GM10266 (cell line): ENCODE data around the gene NHERF2.
A peak's percentile ranks its signal among the peaks of the same experiment; 100 is the strongest.

Source experiments
- DNase-seq: peaks from one replicate; pipeline ENCODE4 v3.0.0; 2012; ENCODE audit errors: extremely low spot score
- TF ChIP-seq, protein P1 (sequence below): IDR thresholded peaks from 2 replicates; pipeline ENCODE4 v1.5.1; 2012; ENCODE audit warnings: mild to moderate bottlenecking, low read depth; ENCODE audit not compliant: control insufficient read depth, insufficient read depth; ENCODE audit errors: missing control alignments

The NHERF2 gene

DNA sequence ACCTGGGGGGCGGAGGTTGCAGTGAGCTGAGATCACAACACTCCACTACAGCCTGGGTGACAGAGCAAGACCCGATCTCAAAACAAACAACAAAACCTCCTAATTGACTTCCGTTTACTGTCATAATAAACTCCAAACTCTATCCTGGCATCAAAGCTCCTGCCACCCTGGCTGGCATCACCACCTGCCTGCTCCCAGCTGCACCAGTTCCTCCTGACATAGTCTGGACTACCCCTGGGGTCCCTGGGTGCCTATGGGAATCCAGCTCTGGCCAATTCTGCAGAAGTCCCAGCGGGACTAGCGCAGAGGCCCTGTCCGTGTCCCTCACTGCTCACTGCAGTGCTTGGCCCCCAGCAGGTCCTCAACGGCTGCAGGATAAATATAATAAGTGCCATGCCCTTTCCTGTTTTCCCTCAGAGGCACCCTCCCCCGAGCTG is 20.2 kb downstream of the NHERF2 start:
- TF ChIP-seq, protein P1, sequence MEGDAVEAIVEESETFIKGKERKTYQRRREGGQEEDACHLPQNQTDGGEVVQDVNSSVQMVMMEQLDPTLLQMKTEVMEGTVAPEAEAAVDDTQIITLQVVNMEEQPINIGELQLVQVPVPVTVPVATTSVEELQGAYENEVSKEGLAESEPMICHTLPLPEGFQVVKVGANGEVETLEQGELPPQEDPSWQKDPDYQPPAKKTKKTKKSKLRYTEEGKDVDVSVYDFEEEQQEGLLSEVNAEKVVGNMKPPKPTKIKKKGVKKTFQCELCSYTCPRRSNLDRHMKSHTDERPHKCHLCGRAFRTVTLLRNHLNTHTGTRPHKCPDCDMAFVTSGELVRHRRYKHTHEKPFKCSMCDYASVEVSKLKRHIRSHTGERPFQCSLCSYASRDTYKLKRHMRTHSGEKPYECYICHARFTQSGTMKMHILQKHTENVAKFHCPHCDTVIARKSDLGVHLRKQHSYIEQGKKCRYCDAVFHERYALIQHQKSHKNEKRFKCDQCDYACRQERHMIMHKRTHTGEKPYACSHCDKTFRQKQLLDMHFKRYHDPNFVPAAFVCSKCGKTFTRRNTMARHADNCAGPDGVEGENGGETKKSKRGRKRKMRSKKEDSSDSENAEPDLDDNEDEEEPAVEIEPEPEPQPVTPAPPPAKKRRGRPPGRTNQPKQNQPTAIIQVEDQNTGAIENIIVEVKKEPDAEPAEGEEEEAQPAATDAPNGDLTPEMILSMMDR, result no peak
- no peak for DNase-seq

DNA sequence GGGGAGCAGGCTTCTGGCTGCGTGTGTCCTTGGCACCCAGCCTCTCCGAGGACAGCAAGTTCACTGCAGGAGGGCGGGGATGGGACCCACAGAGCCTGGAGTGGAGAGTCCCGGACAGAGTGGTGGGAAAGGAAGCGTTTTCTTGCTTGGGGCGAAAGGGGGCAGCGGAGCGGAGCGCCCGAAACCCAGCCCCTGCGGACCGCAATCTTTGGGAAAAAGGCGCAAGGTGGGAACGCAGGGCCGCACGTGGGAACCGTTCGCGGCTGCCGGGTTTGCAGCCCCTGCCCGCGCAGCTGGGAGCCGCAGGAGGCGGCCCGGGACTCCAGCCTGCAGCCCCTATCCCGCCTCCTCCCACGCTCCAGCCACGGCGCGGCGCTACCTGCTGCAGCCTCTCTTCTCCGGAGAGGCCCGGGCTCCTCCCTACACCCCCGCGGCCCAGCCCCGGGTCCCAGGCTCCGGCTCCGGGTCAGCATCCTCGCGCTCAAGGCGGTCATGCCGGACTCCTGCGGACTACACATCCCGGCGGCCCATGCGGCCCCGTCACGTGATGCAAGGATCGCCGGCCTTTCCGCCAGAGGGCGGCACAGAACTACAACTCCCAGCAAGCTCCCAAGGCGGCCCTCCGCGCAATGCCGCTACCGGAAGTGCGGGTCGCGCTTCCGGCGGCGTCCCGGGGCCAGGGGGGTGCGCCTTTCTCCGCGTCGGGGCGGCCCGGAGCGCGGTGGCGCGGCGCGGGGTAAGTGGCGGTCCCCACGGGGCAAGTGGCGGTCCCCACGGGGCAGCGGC is 20.8 kb downstream of the NHERF2 start, which contains the start of the genes NTHL1 and TSC2:
Gene NTHL1 (minus strand): TSS at position 505 of the 786 bp plus-strand sequence. CDS start 11 bp downstream, at position 494.
Gene TSC2 (plus strand): TSS at position 656 of the 786 bp plus-strand sequence. CDS start 631 bp downstream, outside the sequence.
- TF ChIP-seq, protein P1, result peak; percentile 24
- DNase-seq, result peak; percentile 99

DNA sequence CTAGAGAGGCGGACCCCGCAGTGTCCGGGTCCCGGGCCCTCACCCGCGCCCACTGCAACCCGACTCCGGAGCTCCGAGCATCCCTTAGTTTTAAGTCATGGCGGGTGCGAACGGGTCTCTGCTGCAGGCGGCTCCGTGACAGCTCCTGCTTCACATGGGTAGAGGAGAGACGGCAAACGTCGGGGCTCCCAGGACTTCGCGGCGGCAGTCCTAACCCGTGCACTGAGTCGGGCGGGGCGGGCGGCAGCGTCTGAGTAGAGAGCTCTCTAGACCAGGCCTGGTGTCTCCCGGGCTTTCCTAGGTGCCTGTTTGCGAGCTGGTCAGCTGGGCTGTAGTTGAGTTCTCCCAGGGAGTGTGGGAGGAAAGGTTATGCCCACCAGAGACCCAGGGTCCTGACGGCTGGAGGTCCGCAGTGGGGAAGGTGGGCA is 21.4 kb downstream of the NHERF2 start:
- DNase-seq, result no peak
- TF ChIP-seq, protein P1, result no peak

DNA sequence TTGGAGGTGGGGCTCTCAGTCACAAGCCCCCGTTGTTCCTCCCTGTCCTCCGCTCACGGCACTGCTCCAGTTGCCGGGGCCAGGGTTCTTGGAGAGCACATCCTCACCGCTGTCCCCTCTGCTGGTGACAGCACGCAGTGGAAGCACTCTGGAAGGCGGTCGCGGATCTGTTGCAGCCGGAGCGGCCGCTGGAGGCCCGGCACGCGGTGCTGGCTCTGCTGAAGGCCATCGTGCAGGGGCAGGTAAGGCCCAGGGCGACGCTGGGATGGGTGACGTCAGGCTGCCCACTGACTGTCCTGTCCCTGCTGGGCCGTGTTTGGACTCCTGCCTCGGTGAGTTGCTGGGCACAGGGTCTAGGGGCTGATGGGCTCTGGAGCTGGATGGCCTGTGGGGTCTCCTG is 26.5 kb downstream of the NHERF2 start:
- no peak for DNase-seq
- TF ChIP-seq, protein P1, result no peak

DNA sequence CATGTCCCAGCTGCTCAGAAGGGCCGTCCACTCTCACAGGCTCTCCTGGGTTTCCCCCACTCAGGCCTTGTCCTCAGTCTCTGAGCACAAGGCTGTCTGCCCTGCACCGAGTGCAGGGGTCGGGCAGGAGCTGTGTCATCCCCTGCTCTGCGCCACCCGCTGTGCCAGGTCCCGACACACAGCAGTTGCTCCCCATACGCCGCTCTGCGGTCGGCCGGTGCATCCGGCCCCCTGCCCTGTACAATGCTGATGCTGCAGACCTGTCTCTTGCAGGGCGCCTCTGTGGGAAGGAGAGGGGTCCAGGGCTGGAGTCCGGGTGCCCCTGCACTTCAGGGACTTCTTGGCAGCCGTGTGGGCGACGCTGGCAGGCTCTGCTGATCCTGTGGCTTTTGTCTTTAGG is 27.2 kb downstream of the NHERF2 start:
- DNase-seq, result no peak
- TF ChIP-seq, protein P1, result no peak

DNA sequence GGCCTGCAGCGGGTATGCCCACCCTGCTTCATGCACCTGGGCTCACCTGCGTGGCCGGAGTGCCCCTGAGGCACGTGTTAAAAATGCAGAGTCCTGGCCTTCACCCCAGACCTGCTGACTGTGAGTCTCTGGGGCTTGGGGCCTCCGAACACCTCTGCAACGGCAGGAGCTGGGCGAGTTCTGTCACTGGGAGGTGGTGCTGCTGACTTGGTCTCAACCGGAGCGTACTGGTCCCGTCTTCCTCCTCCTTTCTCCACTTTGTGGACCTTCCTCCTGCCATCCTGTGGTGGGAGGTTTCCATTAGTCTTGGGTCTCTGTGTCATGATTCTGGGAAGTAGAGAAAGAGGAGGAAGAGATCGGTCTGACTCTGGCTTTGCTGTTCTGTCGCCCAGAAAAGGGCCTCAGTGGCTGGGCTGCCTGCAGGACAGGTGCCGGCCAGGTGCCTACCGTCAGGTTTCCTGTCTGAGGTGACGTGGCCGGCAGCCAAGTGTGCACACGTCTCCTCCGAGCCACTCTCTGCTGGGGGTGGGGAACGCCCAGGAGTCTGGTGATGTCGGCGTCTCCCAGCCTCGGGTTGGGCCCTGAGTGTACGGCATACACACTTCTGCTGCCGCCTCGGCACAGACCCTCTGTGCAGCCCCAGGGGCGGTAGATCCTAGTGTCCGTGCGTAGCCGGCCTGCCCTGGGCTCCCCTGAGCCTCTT is 28.0 kb downstream of the NHERF2 start:
- no peak for DNase-seq
- TF ChIP-seq, protein P1, result no peak
